22Rv1 (cell line): ENCODE data around the gene GFPT1.

ENCODE experiments used
- ZFX ChIP-seq: fragments of 450-650 bp; IDR thresholded peaks from 2 replicates; pipeline ENCODE4 v1.6.1; 2017; ENCODE audit warnings: antibody characterized with exemption, borderline replicate concordance
- TF ChIP-seq, protein P1 (sequence below): fragments of 450-650 bp; IDR thresholded peaks from 2 replicates; pipeline ENCODE4 v1.5.1; 2017; ENCODE audit warnings: mild to moderate bottlenecking

DNA sequence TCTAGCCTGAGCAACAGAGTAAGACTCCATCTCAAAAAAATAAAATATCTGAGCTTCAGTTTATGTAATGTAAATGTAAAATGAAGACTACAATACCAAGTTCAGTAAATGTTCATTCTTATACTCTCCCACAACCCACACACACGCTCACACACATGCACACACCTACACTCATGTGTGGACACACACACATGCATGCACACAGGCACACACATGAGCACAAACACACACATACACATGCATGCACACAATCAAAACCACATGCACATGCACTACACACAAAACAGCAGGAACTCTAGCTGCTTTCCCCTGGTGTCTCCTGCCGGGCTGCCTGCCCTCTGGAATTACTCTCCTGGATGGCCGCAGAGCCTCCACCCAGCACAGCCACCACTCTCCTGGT, 90.6 kb downstream of the GFPT1 start:
- TF ChIP-seq, protein P1, sequence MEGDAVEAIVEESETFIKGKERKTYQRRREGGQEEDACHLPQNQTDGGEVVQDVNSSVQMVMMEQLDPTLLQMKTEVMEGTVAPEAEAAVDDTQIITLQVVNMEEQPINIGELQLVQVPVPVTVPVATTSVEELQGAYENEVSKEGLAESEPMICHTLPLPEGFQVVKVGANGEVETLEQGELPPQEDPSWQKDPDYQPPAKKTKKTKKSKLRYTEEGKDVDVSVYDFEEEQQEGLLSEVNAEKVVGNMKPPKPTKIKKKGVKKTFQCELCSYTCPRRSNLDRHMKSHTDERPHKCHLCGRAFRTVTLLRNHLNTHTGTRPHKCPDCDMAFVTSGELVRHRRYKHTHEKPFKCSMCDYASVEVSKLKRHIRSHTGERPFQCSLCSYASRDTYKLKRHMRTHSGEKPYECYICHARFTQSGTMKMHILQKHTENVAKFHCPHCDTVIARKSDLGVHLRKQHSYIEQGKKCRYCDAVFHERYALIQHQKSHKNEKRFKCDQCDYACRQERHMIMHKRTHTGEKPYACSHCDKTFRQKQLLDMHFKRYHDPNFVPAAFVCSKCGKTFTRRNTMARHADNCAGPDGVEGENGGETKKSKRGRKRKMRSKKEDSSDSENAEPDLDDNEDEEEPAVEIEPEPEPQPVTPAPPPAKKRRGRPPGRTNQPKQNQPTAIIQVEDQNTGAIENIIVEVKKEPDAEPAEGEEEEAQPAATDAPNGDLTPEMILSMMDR, result no peak
- no peak for TF ChIP-seq ZFX
